ENCODE results near the gene FAM111B. TPM values are rescaled to one million over a fixed set of nuclear protein-coding genes. Genes with fewer than 3 reads are reported as not detected.
A peak's percentile ranks its signal among the peaks of the same experiment; 100 is the strongest.

FAM111B gene
- total and polyA plus RNA-seq, 2 of the 8 experiments (the other 6 are each of a cell fraction or from before 2014, with no cell fraction given) = 4.8 to 38.1 TPM

DNA sequence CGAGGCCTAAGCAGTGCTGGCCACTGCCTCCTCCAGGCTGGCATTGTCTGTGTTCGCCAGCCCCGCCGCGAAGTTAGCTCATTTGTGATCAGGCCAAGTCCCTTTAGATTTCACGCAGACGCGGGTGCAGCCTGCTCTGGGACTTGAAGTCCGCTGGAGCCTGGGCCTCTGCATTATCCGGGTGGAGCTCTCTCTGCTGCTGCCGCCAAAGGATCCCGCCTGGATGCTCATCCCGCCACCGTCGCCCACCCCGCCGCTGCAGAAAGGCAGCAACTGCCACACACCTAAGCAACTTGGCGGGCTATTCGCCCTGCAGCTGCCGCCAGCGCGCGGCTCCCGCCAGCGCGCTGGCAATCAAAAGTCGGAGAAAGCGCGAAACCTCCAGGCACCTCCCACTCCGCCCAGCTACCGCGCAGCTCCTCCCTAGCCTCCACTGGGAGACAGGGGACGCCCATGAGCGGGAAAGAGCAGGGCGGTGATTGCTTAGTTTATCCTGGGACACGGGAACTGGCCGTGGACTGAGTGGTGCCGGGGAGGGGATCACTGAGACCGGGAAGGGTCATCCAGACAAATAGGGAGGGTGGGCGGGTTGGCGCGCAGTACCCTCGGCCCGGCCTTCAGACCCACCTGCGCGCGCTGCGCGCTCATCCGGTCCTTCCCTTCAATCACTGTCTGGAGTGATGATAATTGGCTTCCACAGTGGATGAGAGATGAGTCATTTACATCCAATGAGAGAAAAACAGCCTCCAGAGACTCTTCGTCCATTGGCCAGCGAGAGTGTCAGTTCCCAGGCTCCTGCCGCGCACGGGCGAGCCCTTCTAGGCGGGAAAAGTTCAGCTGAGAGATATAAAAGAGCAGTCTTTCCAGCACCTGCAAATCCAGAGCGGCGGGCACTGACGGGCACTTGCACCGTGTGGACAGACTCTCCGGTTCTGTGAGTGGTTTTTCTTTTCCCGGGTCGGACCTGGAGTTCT lies at the start of gene FAM111B (continued):
- TF ChIP-seq NRF1 (IDR thresholded peaks at IDR 0.05; ENCODE audit: low read depth, low read length) (0 out of 2 replicates have a peak, but pooled peaks have one; percentile 8), SP2 (IDR thresholded peaks at IDR 0.05; ENCODE audit: low read length) (peak; percentile 50; the same call in 1 of the 2 replicates), CHD1 (IDR thresholded peaks at IDR 0.05; ENCODE audit: low read depth, low read length) (no peak), PHF8 (conservative IDR thresholded peaks at IDR 0.05; ENCODE audit: low read depth, low read length) (peak; percentile 57; the same call in 1 of the 2 replicates), POLR2A (IDR thresholded peaks at IDR 0.05; ENCODE audit: control extremely low read depth in 1 of 2, low read depth in 2 of 2, low read length in 2 of 2) (peak; percentile 46 to 71; a peak in 2 of 3 replicates), CBX8 (IDR thresholded peaks at IDR 0.05; ENCODE audit: borderline replicate concordance, low read depth, low read length) (no peak), SRF (IDR thresholded peaks at IDR 0.05; ENCODE audit: low read depth, low read length) (no peak), POU5F1 (IDR thresholded peaks at IDR 0.05; ENCODE audit: low read depth, low read length) (no peak), JUND (IDR thresholded peaks at IDR 0.05; ENCODE audit: low read length) (peak; percentile 88), JUN (IDR thresholded peaks at IDR 0.05; ENCODE audit: low read depth, low read length) (peak; percentile 65; the same call in 1 of the 2 replicates), EZH2 (IDR thresholded peaks at IDR 0.05; ENCODE audit: low read depth, low read length, severe bottlenecking) (peak; percentile 31)
- TF ChIP-seq, protein P1, sequence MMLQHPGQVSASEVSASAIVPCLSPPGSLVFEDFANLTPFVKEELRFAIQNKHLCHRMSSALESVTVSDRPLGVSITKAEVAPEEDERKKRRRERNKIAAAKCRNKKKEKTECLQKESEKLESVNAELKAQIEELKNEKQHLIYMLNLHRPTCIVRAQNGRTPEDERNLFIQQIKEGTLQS (IDR thresholded peaks at IDR 0.05; ENCODE audit: insufficient read depth, low read depth, low read length) = no peak
- TF ChIP-seq, protein P2, sequence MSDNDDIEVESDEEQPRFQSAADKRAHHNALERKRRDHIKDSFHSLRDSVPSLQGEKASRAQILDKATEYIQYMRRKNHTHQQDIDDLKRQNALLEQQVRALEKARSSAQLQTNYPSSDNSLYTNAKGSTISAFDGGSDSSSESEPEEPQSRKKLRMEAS (IDR thresholded peaks at IDR 0.05) = peak; percentile 81
- TF ChIP-seq, protein P3, sequence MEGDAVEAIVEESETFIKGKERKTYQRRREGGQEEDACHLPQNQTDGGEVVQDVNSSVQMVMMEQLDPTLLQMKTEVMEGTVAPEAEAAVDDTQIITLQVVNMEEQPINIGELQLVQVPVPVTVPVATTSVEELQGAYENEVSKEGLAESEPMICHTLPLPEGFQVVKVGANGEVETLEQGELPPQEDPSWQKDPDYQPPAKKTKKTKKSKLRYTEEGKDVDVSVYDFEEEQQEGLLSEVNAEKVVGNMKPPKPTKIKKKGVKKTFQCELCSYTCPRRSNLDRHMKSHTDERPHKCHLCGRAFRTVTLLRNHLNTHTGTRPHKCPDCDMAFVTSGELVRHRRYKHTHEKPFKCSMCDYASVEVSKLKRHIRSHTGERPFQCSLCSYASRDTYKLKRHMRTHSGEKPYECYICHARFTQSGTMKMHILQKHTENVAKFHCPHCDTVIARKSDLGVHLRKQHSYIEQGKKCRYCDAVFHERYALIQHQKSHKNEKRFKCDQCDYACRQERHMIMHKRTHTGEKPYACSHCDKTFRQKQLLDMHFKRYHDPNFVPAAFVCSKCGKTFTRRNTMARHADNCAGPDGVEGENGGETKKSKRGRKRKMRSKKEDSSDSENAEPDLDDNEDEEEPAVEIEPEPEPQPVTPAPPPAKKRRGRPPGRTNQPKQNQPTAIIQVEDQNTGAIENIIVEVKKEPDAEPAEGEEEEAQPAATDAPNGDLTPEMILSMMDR (IDR thresholded peaks at IDR 0.05; ENCODE audit: control extremely low read depth in 1 of 3, insufficient read depth in 1 of 3, low read depth in 1 of 3, low read length in 3 of 3) = peak in 1 of 3 experiments; percentile 12; a peak in 1 of 4 replicates
- TF ChIP-seq, protein P4, sequence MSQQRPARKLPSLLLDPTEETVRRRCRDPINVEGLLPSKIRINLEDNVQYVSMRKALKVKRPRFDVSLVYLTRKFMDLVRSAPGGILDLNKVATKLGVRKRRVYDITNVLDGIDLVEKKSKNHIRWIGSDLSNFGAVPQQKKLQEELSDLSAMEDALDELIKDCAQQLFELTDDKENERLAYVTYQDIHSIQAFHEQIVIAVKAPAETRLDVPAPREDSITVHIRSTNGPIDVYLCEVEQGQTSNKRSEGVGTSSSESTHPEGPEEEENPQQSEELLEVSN (IDR thresholded peaks at IDR 0.05) = peak; percentile 97
- TF ChIP-seq, protein P5, sequence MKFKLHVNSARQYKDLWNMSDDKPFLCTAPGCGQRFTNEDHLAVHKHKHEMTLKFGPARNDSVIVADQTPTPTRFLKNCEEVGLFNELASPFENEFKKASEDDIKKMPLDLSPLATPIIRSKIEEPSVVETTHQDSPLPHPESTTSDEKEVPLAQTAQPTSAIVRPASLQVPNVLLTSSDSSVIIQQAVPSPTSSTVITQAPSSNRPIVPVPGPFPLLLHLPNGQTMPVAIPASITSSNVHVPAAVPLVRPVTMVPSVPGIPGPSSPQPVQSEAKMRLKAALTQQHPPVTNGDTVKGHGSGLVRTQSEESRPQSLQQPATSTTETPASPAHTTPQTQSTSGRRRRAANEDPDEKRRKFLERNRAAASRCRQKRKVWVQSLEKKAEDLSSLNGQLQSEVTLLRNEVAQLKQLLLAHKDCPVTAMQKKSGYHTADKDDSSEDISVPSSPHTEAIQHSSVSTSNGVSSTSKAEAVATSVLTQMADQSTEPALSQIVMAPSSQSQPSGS (IDR thresholded peaks at IDR 0.05; ENCODE audit: low read length) = peak; percentile 62; the same call in 1 of the 2 replicates
